Measurements from ENCODE around the gene TNFRSF18.

TNFRSF18 gene

DNA sequence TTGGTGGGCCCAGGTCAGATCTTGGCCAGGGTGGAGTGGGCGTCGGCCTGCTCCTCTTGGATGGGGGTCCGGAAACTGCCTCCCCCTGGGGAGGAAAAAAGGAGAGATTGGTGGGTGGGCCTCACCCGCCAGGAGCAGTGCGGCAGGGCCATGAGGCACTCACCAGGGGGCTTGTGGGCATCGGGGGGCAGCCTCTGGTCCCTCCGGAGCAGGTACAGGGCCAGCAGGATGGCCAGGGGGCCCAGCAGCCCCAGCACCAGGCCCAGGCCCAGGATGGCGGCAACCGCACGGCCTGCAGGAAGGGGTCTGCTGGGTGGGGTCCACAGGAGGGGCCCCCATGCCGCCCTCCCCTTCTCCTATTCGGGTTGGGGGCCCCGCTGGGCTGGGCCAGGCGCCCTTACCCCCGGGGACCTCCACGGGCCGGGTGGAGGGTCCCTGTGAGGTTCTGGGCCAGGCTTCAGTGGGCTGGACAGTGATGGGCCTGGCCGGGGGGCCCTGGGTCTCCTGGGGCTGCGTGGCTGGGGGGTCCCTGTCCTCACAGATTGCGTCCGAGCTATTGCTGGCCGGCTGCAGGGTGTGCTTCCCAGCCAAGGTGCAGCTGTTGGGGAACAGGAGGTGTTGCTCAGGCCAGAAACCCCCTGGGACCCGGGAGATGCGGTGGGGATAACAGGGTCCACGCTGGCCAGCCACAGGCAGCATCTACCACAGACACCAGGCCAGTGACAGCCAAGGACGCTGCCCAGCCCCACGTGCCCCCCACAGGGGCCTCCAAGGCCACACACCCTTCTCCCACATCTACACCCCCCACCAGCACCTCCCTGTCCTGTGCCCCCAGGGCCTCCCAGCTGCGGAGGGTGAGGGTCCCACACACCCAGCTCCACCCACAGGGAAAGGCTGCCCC lies 5.4 kb upstream of the TNFRSF18 start:
- DNase-seq (ENCODE audit: low read depth in 1 of 2, low spot score in 1 of 2): no peak
- Histone ChIP-seq H3K4me3 (replicated peaks; ENCODE audit: insufficient read depth, low read length) (no peak overlapping the region), H3K27ac (replicated peaks) (no peak overlapping the region), H3K27me3 (ENCODE audit: insufficient read depth, poor library complexity, severe bottlenecking) (peaks cover 15% of the 10 kb centered on the region)
- TF ChIP-seq, protein P1, sequence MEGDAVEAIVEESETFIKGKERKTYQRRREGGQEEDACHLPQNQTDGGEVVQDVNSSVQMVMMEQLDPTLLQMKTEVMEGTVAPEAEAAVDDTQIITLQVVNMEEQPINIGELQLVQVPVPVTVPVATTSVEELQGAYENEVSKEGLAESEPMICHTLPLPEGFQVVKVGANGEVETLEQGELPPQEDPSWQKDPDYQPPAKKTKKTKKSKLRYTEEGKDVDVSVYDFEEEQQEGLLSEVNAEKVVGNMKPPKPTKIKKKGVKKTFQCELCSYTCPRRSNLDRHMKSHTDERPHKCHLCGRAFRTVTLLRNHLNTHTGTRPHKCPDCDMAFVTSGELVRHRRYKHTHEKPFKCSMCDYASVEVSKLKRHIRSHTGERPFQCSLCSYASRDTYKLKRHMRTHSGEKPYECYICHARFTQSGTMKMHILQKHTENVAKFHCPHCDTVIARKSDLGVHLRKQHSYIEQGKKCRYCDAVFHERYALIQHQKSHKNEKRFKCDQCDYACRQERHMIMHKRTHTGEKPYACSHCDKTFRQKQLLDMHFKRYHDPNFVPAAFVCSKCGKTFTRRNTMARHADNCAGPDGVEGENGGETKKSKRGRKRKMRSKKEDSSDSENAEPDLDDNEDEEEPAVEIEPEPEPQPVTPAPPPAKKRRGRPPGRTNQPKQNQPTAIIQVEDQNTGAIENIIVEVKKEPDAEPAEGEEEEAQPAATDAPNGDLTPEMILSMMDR (IDR thresholded peaks at IDR 0.05; ENCODE audit: insufficient read depth, low read length): no peak
- TF ChIP-seq POLR2AphosphoS5 (IDR thresholded peaks at IDR 0.05; ENCODE audit: low read depth): no peak
- no peak for TF ChIP-seq GABPA (IDR thresholded peaks at IDR 0.05; ENCODE audit: low read depth)
- no peak for TF ChIP-seq SPI1 (IDR thresholded peaks at IDR 0.05; ENCODE audit: borderline replicate concordance, low read depth)
- TF ChIP-seq, protein P2, sequence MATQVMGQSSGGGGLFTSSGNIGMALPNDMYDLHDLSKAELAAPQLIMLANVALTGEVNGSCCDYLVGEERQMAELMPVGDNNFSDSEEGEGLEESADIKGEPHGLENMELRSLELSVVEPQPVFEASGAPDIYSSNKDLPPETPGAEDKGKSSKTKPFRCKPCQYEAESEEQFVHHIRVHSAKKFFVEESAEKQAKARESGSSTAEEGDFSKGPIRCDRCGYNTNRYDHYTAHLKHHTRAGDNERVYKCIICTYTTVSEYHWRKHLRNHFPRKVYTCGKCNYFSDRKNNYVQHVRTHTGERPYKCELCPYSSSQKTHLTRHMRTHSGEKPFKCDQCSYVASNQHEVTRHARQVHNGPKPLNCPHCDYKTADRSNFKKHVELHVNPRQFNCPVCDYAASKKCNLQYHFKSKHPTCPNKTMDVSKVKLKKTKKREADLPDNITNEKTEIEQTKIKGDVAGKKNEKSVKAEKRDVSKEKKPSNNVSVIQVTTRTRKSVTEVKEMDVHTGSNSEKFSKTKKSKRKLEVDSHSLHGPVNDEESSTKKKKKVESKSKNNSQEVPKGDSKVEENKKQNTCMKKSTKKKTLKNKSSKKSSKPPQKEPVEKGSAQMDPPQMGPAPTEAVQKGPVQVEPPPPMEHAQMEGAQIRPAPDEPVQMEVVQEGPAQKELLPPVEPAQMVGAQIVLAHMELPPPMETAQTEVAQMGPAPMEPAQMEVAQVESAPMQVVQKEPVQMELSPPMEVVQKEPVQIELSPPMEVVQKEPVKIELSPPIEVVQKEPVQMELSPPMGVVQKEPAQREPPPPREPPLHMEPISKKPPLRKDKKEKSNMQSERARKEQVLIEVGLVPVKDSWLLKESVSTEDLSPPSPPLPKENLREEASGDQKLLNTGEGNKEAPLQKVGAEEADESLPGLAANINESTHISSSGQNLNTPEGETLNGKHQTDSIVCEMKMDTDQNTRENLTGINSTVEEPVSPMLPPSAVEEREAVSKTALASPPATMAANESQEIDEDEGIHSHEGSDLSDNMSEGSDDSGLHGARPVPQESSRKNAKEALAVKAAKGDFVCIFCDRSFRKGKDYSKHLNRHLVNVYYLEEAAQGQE (IDR thresholded peaks at IDR 0.05; ENCODE audit: insufficient replicate concordance, low read depth): no peak

DNA sequence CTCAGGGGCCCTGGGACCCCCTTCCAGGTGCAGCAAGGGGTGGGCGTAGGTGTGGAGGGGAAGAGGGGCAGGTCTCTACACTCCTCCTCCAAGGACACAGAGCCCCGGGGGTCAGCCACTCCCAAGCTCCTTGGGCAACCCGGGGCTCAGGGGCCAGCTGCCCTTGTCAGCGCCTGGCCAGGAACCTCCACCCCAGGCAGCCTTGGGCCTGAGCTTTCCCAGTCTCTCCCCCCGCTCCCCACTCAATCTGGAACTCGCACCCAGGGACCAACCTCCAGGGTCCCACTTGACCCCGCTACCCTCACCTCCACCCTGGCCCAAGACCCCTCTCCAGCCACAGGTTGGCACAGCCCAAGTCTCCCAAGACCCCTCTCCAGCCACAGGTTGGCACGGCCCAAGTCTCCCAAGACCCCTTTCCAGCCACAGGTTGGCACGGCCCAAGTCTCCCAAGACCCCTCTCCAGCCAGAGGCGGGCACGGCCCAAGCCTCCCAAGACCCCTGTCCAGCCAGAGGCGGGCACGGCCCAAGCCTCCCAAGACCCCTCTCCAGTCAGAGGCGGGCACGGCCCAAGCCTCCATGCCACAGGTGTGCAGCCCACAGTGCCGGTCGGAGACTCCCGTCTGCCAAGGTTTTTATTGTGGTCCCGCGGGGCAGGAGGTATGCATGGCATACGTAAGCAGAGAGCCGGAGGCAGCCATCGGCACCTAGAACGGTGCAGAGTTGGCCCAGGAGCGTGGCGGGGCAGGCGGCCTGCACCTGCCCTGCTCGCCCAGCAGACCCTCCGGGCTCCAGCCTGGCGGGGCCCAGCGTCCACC lies 4.5 kb upstream of the TNFRSF18 start:
- H3K27ac ChIP-seq (replicated peaks): no peak overlapping the region
- DNase-seq (ENCODE audit: low read depth in 1 of 2, low spot score in 1 of 2): no peak
- no peak overlapping the region for H3K4me3 ChIP-seq (replicated peaks; ENCODE audit: insufficient read depth, low read length)
- TF ChIP-seq POLR2AphosphoS5 (IDR thresholded peaks at IDR 0.05; ENCODE audit: low read depth): no peak
- TF ChIP-seq, protein P2 (IDR thresholded peaks at IDR 0.05; ENCODE audit: insufficient replicate concordance, low read depth): no peak
- H3K27me3 ChIP-seq (ENCODE audit: insufficient read depth, poor library complexity, severe bottlenecking): peaks cover 23% of the 10 kb centered on the region

DNA sequence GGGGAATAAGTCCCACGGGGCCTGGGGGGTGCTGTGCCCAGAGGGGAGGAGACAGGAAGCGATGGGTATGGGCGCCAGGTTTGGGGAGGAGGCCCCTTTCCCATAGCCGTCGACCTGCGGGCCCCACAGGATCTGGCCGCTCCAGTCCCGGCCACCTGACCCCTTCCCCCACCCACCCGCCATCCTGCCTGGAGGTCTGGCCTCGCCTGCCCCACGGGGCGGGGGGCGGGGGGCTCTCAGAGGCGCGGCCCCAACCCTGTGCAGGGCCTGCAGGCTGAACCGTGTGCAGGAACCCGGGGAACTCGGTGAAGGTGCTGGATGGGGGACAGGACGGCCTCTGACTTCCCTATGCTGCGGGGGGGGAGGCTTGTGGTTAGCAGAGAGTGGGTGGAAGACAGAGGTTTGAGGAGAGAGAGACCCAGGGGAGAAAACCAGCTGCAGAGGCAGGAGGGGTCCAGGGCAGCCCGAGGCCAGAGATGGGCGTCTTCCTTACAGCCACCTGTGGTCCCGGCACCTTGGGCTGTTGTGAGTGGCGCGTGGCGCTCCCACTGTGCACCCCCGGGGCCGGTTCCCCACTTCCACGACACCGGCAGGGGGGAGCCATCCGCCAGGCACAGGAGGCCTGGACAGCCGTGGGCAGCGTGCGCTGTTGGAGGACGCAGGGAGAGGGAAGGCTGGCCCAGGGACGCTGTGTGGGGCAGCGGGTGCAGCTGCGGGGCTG lies 2.5 kb upstream of the TNFRSF18 start:
- no peak overlapping the region for H3K27ac ChIP-seq (replicated peaks)
- TF ChIP-seq SPI1 (IDR thresholded peaks at IDR 0.05; ENCODE audit: borderline replicate concordance, low read depth) (peak; percentile 68), GABPA (IDR thresholded peaks at IDR 0.05; ENCODE audit: low read depth) (no peak), POLR2AphosphoS5 (IDR thresholded peaks at IDR 0.05; ENCODE audit: low read depth) (peak; percentile 63; the same call in 1 of the 2 replicates)
- TF ChIP-seq, protein P1 (IDR thresholded peaks at IDR 0.05; ENCODE audit: insufficient read depth, low read length): no peak
- TF ChIP-seq, protein P2 (IDR thresholded peaks at IDR 0.05; ENCODE audit: insufficient replicate concordance, low read depth): no peak
- H3K27me3 ChIP-seq (ENCODE audit: insufficient read depth, poor library complexity, severe bottlenecking): peaks cover 36% of the 10 kb centered on the region
- DNase-seq (ENCODE audit: low read depth in 1 of 2, low spot score in 1 of 2): peak in 1 of 2 experiments; percentile 79
- H3K4me3 ChIP-seq (replicated peaks; ENCODE audit: insufficient read depth, low read length): no peak overlapping the region
